Body of pancreas (tissue), 4 donors: ENCODE results near the gene FXYD2. TPM values are rescaled to one million over a fixed set of nuclear protein-coding genes. Genes with fewer than 3 reads are reported as not detected.

Experiments used
- ATAC-seq: fragments of 150-250 bp; one replicate; pipeline ENCODE4 v1.9.1; 2016
- DNase-seq, 4 donors: peaks; one replicate each; pipeline ENCODE4 v3.0.0-alpha.2; 2019
- H3K27ac ChIP-seq, 4 donors: fragments of 200-600 bp; sonication (generic); 1 replicate in 3 of 4; 2 replicates in 1 of 4; pipeline versions ENCODE4 v1.5.1 to v1.6.1; 2016 to 2019; ENCODE audit warnings: mild to moderate bottlenecking in 1 of 4, mixed read lengths in 1 of 4, moderate library complexity in 1 of 4
- H3K27me3 ChIP-seq, 2 donors: fragments of 200-600 bp; sonication (generic); one replicate each; pipeline ENCODE4 v1.6.0; 2016; ENCODE audit warnings: mild to moderate bottlenecking in 1 of 2
- H3K36me3 ChIP-seq, 2 donors: fragments of 200-600 bp; sonication (generic); replicated peaks in 1 of 2; 2 replicates each; pipeline ENCODE4 v1.5.1; 2016; ENCODE audit warnings: low read depth in 2 of 2; ENCODE audit not compliant: insufficient read depth in 1 of 2
- H3K4me1 ChIP-seq: fragments of 200-600 bp; sonication (generic); one replicate; pipeline ENCODE4 v1.6.0; 2016
- H3K4me3 ChIP-seq, 2 donors: fragments of 200-600 bp; sonication (generic); 1 replicate in 1 of 2; 2 replicates in 1 of 2; pipeline ENCODE4 v1.5.1; 2016 to 2019
- H3K9me3 ChIP-seq, 3 donors: fragments of 200-600 bp; sonication (generic); 1 replicate in 2 of 3; 2 replicates in 1 of 3; pipeline ENCODE4 v1.5.1; 2016
- CTCF ChIP-seq, 7 experiments: fragments of 450-650 bp in 4 of 7; fragments of 200-600 bp in 3 of 7; sonication (generic) in 3 of 7; IDR thresholded peaks; one replicate each; pipeline ENCODE4 v1.5.1; 2016 to 2019; ENCODE audit warnings: antibody characterized with exemption in 7 of 7
- POLR2A ChIP-seq, 3 donors: fragments of 450-650 bp; IDR thresholded peaks; one replicate each; pipeline ENCODE4 v1.6.1; 2016; ENCODE audit warnings: antibody characterized with exemption in 3 of 3, mild to moderate bottlenecking in 2 of 3
- WGBS, 2 donors: methylation state at CpG; one replicate each; pipeline ENCODE4 v1.1.5; 2017; 5-methylcytosine and 5-hydroxymethylcytosine counted together
- intact Hi-C: fragments of 100-400 bp; cut with DNase I; formaldehyde crosslinking; loops from one replicate; pipeline ENCODE4 v1.15.1; 2023
- total RNA-seq, 2 donors: library from RNA; depleted of rRNA; stranded (reverse); fragments of >200 nt; gene quantifications; one replicate each; pipeline ENCODE4 v1.1.0, GENCODE V29; 2016

Gene FXYD2
- total RNA-seq, 2 donors from 2014 or later = 290 to 396 TPM

- no peak for ATAC-seq
- 50 to 81% methylated on average over 2 to 10 of the region's 10 CpGs for WGBS, 2 donors
- intact Hi-C loops = no loop called here
- Histone ChIP-seq H3K4me1 (peaks cover 4% of the 10 kb centered on the region), H3K9me3 (no peaks in the 10 kb centered on the region), H3K36me3 (no peaks in the 10 kb centered on the region), H3K27ac (no peak overlapping the region), H3K4me3 (no peak overlapping the region), H3K27me3 (no peaks in the 10 kb centered on the region)
- TF ChIP-seq POLR2A (IDR thresholded peaks at IDR 0.05) (no peak), CTCF (IDR thresholded peaks at IDR 0.05) (no peak)
- no peak for DNase-seq
Observed at GRCh38 chr11:117859061-117859460, 34.5 kb upstream of the FXYD2 start.

GRCh38 chr11:117857734-117858414, 33.3 kb upstream of the FXYD2 start:
- TF ChIP-seq CTCF (IDR thresholded peaks at IDR 0.05) = no peak
- TF ChIP-seq POLR2A (IDR thresholded peaks at IDR 0.05) = no peak
- H3K4me3 ChIP-seq = no peak overlapping the region
- no peaks in the 10 kb centered on the region for H3K27me3 ChIP-seq
- peaks cover 4% of the 10 kb centered on the region for H3K4me1 ChIP-seq
- intact Hi-C loops = no loop called here
- no peak overlapping the region for H3K27ac ChIP-seq
- DNase-seq (no peak), ATAC-seq (no peak)
- H3K36me3 ChIP-seq = no peaks in the 10 kb centered on the region
- no peaks in the 10 kb centered on the region for H3K9me3 ChIP-seq
- 57 to 67% methylated on average over 11 of the region's 11 CpGs for WGBS, 2 donors

GRCh38 chr11:117855912-117856651, 31.5 kb upstream of the FXYD2 start:
- Histone ChIP-seq H3K27ac (no peak overlapping the region), H3K36me3 (no peaks in the 10 kb centered on the region), H3K9me3 (no peaks in the 10 kb centered on the region), H3K4me3 (no peak overlapping the region), H3K27me3 (no peaks in the 10 kb centered on the region), H3K4me1 (peaks cover 4% of the 10 kb centered on the region)
- ATAC-seq = no peak
- intact Hi-C loops = no loop called here
- WGBS, 2 donors = 76 to 79% methylated on average over 13 of the region's 13 CpGs
- TF ChIP-seq CTCF (IDR thresholded peaks at IDR 0.05) (no peak), POLR2A (IDR thresholded peaks at IDR 0.05) (no peak)
- DNase-seq = no peak

GRCh38 chr11:117855186-117855845, 30.8 kb upstream of the FXYD2 start:
- ATAC-seq (no peak), DNase-seq (no peak)
- Histone ChIP-seq H3K27ac (no peak overlapping the region), H3K36me3 (no peaks in the 10 kb centered on the region), H3K9me3 (no peaks in the 10 kb centered on the region), H3K4me3 (no peak overlapping the region), H3K27me3 (no peaks in the 10 kb centered on the region), H3K4me1 (no peaks in the 10 kb centered on the region)
- intact Hi-C loops = no loop called here
- no peak for TF ChIP-seq POLR2A (IDR thresholded peaks at IDR 0.05)
- no peak for TF ChIP-seq CTCF (IDR thresholded peaks at IDR 0.05)
- 71% methylated on average over 12 of the region's 12 CpGs for whole genome bisulfite sequencing, 2 donors
